Kasumi-1 (cell line): ENCODE results near the gene TBC1D22A.

Source experiments
- DNase-seq, 2 experiments: peaks; one replicate each; lab custom pipeline; 2025; lab: John Stamatoyannopoulos, UW

TBC1D22A gene

DNA sequence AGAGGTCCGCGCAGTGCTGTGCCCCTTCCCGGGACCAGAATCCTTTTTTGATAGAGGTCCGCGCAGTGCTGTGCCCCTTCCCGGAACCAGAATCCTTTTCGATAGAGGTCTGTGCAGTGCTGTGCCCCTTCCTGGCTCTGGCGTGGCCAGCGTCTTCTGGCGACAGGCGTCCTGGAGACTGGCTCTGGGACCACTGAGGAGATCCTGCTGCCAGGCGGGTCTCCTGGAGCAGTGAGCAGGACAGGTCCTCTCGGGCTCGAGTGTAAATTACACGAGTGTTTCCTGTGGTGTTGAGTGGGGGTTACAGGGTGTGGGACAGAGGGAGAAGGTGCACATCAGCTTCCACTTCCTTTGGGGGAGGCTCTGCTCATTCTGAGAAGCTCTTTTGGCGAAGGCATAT lies 98.1 kb downstream of the TBC1D22A start:
- no peak for DNase-seq

DNA sequence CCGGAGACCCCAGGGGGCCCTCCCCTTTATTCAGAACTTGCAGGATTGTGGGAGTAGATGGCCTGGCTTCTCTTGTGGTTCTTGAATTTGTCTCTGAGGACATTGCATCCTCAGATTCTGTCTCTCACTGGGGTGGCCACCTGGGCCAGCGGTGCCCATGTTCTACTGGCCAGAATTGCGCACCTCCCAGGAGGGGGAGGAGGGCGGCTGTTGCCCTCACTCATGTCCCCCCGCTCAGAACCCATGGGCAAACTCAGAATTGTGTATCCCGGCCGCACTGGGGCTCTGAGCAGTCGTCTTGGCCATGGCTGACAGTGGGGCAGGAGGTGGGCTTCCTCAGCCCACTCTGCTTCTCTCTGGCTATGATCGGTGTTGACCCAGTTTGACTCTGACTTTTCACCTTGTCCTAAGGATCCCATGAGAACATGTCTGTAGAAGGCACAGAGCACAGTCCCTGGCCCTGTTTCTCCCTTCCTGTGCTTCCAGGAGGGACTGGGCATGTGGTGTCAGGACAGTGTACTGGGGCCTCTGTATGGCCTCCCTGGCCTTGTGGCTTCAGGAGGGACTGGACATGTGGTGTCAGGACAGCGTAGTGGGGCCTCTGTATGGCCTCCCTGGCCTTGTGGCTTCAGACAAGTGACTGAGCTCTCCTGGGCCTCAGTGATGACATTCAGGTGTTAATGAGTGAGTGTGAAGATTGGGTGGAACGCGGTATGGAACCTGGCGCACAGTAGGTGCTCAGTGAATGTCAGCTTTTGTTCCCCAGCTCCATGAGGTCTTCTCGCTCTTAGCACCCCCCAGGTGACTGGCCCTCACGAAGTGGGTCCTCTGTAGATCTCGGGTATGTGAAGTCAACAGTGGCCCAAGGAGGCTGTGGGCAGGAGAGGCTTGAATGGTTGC lies 99.3 kb downstream of the TBC1D22A start:
- no peak for DNase-seq

DNA sequence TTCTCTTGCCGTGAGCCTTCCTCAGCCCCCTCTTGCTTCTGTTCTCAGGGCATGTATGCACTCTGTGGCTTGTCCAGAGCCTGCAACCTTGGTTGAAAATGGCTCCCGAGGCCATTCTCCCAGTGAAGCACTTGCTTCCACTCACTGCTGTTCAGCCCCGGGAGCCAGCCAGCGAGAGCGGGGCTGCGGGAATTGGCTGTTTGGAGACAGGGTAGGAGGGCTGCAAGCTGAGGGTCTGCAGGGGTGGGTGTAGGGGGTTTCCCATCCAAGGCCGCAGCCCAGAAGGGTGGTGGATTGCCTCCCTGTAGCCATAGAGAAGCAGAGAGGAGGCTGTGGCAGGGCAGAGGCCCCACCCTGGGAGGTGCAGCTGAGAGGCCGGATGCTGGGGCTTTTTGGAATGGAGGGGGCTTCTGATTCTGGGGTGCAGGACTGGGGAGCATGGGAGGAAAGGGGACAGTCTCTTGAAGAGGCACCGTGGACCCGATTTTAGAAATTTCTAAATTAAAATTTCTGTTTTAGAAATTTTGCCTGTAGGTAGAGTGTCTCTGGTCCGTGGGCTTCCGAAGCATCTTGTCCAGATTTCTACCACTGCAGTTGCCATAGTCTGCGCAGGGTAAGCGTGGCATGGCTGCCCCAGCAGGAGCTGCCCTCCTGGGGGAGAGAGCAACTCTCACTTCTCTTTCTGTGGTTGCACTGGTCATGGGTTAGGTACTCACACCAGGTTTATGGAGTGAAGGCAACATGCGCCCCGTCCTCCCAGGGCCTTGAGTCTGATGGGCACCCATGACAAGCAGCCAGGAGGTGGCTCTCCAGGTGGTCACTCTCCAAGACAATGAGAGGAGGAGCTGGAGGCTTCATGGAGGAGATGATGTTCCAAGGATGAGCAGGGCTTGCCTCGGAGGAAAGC lies 100.2 kb downstream of the TBC1D22A start:
- no peak for DNase-seq

DNA sequence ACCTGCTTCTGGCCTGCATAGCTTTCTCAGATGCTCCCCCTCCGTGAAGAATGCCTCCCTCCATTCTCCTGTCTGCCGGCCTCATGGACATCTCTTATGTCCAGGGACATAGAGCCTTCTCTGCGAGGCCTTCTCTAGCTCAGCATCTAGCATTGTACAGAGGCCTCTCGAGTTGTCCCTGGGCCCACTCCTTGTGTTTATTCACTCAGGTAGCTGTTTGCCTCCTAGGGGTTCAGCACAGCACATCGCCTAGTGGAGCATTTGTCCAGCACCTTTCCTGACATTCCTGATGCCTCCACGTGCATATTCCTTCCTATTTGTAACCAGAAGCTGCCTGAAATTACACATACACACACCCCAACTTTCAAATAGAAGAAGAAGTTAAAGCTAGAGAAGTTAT lies 101.3 kb downstream of the TBC1D22A start:
- no peak for DNase-seq

DNA sequence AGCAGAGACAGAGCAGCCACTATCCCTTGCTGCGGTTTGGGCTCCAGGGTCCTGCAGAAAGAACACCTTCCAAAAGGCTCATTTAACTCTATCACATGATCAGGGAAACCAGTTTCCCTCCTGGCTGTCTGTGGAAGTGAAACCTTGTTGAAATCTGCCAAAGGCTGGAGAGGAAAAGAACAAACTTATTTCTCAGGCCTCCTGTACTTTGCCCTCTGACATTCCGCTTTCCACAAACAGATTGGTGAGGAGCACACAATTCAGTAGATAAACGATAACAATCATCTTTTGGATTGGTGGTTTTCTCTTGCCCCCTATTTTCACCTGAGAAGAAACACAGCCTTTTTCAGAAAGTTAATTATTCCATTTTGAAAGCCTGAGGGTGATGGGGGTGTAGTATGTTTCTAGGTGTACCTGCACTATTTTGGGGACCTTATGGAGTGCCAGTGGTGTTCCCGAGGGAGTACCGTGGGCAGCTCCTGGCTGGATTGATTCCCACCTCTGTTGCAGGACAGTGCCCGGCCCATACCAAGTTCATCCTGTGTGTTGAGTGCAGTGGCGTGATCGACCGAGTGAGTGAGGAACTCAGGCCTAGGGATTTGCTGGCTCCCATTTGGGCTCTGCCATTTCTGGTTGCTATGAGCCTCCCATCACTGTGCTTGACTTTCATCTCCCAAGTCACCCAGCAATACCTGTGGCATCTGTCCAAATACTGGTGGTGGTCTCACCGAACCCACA lies 102.0 kb downstream of the TBC1D22A start:
- no peak for DNase-seq

DNA sequence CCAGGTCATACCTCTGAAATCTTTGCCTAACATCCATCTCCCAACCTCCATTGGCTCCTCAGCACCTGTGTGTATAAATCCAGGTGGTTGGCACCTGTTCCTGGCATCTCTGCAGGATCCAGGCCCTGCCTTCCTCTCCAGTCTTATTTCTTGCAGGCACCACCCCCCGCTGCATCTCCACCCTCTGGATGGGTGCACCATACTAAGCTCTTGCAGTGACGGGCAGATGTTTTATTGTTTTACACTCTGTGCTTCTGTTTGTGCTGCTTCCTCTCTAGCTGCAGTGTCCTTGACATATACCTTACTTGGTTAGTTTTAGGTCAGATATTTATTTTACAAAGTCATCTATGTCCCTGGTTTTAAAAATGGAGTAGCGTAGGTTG lies 102.6 kb downstream of the TBC1D22A start:
- no peak for DNase-seq

DNA sequence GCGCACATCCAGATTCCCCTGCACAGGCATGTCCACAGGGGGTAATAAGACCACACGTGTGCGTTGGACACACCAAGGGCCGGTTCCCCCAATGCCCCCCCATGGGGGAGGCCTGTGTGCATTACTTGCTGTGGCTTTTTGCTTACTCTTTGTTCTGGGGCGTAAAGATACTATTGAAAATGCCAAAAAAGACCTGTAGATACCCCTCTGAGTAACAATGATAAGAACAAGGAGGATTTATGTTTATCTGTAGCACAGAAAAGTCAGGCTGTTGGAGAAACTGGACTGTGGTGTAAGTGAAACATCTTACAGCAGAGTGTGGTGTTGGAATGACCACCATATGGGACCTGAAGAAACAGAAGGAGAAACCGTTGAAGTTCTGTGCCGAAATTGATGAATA lies 103.2 kb downstream of the TBC1D22A start:
- no peak for DNase-seq

DNA sequence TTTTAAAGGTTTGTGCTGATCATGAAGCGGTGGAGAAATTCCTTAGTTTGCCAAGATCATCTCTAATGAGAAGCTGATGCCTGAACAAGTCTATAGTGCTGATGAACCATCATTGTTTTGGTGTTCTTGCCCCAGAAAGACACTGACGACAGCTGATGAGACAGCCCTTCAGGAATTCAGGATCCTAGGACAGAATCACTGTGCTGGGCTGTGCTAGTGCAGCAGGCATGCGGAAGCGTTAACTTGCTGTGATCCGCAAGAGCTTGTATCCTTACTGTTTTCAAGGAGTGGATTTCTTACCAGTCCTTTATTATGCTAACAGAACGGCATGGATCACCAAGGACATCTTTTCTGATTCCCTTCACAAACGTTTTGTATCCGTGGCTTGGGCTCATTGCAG lies 104.1 kb downstream of the TBC1D22A start:
- no peak for DNase-seq

DNA sequence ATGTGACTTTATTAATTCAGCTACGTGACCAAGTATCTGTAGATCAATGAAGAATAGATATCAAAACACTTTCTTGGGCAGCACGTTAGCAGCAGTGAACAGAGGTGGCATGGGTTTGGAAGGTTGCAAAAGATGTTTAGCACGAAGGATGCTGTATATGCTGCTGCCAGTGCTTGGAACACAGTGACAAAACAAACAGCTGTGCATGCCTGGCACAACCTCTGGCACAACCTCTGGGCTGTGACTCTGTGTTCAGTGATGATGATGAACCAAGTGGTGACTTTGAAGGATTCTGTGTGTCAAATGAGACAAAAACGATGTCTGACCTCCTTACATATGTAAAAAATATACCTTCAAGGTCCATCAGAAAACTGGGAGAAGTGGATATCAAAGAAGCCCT lies 104.7 kb downstream of the TBC1D22A start:
- no peak for DNase-seq

DNA sequence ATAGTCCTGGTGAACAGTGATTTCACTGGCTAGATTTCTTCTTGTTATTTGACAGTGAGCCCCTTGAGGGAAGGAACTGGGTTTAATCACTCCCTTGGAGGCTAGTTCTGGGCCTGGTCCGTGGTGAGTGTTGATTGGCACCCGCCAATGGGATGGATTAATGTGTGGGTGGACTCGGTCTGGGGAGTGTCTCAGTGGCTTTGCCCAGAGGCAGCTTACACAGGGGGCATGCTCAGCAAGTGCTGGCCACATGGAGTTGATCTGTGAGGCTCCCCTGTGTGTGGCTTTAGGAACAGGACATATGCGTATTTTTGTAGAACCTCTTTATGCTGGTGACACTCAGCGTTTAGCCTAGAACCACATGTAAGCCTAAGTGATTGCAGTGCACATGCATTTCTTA lies 106.9 kb downstream of the TBC1D22A start:
- no peak for DNase-seq

DNA sequence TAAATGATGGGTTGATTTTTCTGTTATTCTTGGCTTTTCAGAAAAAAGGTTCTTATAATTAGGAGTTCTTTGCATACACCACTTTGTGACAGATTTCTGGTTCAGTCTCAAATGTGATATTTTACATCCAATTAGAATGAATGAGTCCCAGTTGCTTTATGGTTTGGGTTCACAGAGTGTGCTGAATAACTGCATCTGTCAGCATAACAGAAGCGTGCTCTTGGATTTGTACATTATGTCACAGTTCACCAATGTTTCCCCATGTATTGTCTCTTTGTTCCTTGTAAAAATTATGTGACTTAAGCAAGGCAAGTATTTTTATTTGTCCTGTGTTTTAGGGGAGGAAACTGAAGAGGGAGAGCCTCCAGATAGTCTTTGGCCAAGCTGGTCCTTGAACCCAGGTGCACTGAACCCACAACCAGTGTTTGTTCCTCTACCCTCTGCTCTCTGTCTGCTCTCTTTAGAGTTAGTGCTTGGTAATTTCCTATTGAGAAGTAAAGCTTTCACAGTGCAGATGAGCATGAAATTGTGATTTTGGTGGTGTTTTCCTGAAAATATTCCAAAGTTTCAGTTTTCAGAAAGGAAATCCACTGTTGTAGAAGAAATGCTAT lies 107.5 kb downstream of the TBC1D22A start:
- DNase-seq, result no peak

DNA sequence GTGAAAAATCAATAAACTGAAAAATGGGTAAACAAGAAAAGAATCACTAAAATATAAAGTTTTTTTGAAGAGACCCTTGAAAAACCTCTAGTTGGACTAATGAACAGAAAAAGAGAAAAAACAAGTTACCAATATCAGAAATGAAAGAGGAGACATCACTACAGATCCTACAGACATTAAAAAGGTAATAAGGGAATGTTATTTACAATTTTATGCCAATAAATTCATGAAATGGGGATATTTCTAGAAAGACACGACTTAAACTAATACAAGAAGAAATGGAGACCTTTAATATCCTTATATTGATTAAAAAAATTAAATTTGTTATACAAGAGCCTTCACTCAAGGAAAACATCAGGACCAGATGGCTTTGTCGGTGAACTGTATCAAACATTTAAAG lies 109.4 kb downstream of the TBC1D22A start:
- no peak for DNase-seq

DNA sequence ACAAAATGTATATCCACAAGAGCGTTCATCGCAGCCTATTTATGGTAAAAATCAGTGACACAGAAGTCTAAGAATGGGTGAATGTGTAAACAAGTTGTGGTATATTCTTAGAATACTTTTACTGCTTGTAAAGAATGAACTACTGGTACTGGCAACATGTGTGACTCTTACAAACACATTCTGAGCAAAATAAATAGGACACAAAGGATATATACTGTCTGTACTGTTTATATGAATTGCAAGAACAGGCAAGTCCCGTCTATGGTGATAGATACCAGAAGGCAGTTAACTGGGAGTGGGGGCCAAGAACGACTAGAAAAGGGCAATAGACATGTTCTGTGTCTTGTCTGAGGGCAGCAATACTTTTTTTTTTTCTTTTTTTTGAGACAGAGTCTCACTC lies 112.6 kb downstream of the TBC1D22A start:
- DNase-seq, result no peak

DNA sequence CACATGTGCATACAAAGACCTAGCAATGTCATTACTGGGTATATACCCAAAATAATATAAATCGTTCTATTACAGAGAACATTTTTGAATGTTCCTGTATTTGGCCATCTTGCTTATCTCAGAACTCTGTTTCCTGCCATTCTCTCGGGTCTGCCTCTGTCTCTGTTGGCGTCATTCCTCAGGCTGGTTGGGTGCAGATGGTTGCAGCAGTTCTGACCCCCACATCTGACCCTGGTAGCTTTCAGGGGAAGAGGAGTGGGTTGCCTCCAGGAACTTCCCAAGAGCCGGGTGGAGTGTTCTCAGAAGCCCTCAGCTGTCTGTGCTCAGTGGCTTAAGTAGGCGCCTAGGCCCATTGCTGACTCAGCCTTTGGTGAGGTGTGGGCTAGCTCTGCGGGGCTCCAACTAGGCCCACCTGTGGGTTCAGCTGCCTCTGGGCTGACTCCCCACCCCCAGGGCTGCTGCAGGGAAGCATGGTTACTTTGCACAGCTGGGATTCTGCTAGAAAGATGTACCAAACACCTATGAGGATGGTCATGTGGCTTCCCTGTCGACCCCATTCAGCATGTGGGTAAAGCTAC lies 114.0 kb downstream of the TBC1D22A start:
- DNase-seq, result no peak

DNA sequence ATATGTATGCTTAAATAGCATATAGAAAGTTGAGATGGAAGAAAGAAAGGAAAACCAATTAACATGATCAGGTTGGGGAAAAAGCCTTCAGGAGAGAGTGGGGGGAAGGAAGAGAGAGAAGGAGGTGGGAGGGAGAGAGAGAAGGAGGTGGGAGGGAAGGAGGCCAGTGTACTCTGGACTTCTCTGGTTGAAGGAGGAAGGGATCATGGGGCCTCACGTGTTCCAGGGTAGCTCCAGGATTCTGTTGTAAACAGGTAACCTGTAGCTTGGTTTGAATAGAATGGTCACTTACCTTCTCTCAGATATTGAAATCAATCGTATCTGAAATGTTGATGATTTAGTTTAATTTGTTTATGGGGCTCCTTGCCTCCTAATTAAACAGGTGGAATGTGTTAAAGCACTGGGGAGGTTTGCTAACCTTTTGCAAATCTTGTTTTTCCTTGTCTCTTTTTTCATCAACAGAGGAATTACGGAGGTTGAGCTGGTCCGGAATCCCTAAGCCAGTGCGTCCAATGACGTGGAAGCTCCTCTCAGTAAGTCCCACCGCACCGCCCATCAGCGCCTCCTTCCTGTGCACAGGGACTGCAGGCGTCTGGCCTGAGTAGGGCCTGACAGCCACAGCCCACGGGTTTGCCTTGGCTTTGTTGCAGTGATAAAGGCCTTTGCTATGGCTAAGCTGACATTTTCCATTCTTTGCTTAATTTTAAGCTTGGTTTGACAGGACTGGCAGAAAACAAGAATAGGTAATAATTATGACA lies 115.9 kb downstream of the TBC1D22A start:
- no peak for DNase-seq

DNA sequence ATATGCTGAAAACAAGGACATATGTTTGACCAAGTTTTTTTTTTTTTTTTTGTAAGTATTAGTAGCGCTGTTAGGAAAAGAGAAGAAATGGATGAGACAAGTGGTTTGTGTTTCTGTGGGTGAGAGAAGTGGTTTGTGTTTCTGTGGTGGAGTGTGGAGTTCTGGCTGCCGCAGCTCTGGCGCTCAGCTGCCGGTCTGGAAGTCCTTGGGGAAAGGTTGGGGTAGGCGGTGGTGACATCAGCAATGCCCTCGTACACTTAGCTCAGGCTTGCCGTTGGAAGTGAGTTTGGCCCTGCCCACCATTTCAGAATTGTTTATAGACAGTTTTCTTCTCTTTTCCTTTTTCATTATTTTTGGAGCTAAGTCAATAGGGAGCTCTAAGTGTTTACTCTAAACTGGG lies 116.6 kb downstream of the TBC1D22A start:
- no peak for DNase-seq

DNA sequence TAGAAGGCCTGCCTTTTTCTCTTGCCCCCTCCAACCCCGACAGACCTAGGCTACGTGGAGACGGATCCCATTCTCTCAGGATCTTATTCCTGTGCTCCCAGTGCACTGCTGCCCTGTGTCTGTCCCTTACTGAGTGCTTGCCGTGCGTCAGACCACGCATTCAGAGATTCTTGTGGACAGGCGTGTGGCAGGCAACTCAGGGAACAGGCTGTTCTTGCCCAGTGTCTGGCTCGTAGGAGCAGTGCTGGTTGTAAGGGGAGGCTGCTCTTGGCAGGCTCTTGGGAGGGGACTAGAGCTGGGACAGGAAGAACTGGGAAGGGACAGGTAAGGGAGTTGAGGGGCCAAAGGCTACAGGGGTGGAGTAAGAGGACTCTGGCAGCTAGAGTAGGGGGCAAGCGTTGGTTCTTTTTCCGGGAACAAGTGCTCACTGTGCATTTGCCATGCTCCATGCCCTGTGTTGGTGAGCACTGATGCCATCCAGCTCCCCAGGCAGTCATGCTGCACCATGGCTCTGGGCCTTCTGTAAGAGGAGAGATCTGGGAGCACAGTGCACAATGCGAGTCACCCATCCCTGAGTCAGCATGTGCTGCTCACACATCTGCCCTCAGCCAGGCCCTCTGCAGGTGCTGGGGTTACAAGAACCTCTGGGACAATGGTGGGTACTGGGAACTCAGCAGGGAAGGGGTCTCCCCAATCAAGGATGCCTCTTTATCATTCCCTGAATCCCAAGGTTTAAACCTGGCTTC lies 119.1 kb downstream of the TBC1D22A start:
- no peak for DNase-seq

DNA sequence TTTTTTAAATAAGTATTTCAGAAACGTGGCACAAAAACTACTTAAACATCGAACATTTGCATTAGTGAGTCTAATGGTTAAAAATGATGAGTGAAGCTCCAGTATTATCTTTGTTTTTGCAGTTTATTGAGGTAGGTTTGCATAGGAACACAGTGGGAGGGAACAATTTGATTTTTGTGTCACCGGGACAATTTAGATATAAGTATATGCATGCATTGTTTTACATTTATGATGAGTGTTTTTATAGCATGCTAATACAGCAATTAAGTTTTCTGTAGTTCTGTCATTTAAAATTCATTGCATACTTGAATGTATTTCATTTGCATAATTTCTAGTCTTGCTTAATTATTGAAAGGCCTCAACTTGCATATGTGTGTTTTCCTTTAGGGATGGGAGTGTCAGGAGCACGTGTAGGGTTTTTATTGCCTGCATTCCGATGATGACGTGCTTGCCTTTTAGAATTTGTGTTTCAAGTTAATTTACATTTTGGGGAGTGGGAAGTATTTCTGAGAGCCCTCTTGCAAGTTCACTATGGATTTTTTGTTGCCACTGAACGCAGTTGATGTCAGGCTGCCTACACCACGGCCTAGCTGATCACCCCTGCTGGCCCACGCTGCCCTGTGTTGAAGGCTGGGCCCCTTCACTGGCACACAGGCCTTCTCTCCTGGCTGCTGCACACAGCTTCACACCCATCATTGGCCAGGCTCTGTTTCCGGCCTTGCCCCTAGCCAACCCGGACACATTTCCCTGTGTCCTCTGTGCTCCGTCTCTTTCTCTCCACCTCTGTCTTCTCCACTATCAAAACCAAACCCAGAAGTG lies 120.9 kb downstream of the TBC1D22A start:
- DNase-seq, result no peak

DNA sequence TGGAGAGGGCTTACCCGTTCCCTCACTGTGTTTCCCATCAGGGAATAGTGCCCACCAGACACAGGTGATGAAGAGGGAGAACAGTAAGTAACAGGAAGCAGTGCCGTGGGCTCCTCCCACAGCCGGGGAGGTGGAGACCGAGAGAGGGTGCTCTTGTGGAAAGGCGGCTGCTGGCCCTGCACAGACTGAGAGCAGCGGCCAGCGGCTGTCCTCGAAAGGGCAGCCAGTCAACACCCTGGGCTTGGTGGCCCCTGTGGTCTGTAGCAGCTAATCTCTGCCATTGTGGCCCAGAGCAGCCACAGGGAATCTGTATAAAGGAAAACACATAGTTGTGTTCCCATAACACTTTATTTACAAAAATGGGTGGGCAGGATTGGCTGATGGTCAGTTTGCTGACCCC lies 121.9 kb downstream of the TBC1D22A start:
- DNase-seq, result no peak
